Fibroblast of skin of left biceps (primary cell): ENCODE measurements around the gene NOP56.

Experiments
- DNase-seq, 2 experiments: peaks; one replicate each; pipeline ENCODE4 v3.0.0-alpha.2; 2013; ENCODE audit warnings: low read depth in 2 of 2

NOP56 gene

GRCh38 chr20:2651772-2652723 lies at the start of gene NOP56:
Gene NOP56 (plus strand): TSS chr20:2652632. CDS start chr20:2652661, 29 bp downstream.
- peak; percentile 81 to 84 for DNase-seq

- DNase-seq, result no peak
Measured at GRCh38 chr20:2602746-2603145, 49.7 kb upstream of the NOP56 start.

GRCh38 chr20:2603816-2604505 lies 48.5 kb upstream of the NOP56 start:
- DNase-seq, result no peak

- no peak for DNase-seq
Measured at GRCh38 chr20:2604506-2604835, 48.0 kb upstream of the NOP56 start.

GRCh38 chr20:2606507-2607006 lies 45.9 kb upstream of the NOP56 start:
- no peak for DNase-seq

GRCh38 chr20:2610326-2610725 lies 42.1 kb upstream of the NOP56 start:
- no peak for DNase-seq

GRCh38 chr20:2610941-2611720 lies 41.3 kb upstream of the NOP56 start:
- DNase-seq, result no peak

GRCh38 chr20:2612073-2612472 lies 40.4 kb upstream of the NOP56 start:
- no peak for DNase-seq

GRCh38 chr20:2616634-2617033 lies 35.8 kb upstream of the NOP56 start:
- DNase-seq, result no peak

- no peak for DNase-seq
Measured at GRCh38 chr20:2617099-2617714, 35.2 kb upstream of the NOP56 start.

- DNase-seq, result no peak
Measured at GRCh38 chr20:2618815-2619214, 33.6 kb upstream of the NOP56 start.

GRCh38 chr20:2619337-2619736 lies 33.1 kb upstream of the NOP56 start:
- DNase-seq, result no peak

GRCh38 chr20:2619961-2620595 lies 32.4 kb upstream of the NOP56 start:
- DNase-seq, result no peak

GRCh38 chr20:2624190-2624589 lies 28.2 kb upstream of the NOP56 start:
- no peak for DNase-seq

- no peak for DNase-seq
Measured at GRCh38 chr20:2625062-2625461, 27.4 kb upstream of the NOP56 start.

GRCh38 chr20:2626853-2627541 lies 25.4 kb upstream of the NOP56 start:
- peak in 1 of 2 experiments; percentile 5 for DNase-seq

- no peak for DNase-seq
Measured at GRCh38 chr20:2631228-2631627, 21.2 kb upstream of the NOP56 start.

- DNase-seq, result no peak
Measured at GRCh38 chr20:2633381-2633780, 19.1 kb upstream of the NOP56 start.

GRCh38 chr20:2637246-2637645 lies 15.2 kb upstream of the NOP56 start:
- no peak for DNase-seq

- no peak for DNase-seq
Measured at GRCh38 chr20:2640260-2640659, 12.2 kb upstream of the NOP56 start.

- DNase-seq, result no peak
Measured at GRCh38 chr20:2640899-2641298, 11.5 kb upstream of the NOP56 start.
